ENCODE data around the gene LCE2C. TPM values are rescaled to one million over a fixed set of nuclear protein-coding genes. Genes with fewer than 3 reads are reported as not detected.
"Not testable (repeated sequence)": the region's sequence is repeated elsewhere in the genome, so short reads cannot be mapped to it uniquely, and the experiment has no call there.

The LCE2C gene, protein sequence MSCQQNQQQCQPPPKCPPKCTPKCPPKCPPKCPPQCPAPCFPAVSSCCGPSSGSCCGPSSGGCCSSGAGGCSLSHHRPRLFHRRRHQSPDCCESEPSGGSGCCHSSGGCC
- total RNA-seq (2022) (not detected in 2 replicates), Bru-seq, nascent RNA (percentile 21 among the genes with signal in this experiment), BruChase-seq, experiment 1, labeled RNA remaining after a 2-hour chase (not detected), BruChase-seq, experiment 2, labeled RNA remaining after a 6-hour chase (not detected)
- long read RNA-seq, result 0 reads

DNA sequence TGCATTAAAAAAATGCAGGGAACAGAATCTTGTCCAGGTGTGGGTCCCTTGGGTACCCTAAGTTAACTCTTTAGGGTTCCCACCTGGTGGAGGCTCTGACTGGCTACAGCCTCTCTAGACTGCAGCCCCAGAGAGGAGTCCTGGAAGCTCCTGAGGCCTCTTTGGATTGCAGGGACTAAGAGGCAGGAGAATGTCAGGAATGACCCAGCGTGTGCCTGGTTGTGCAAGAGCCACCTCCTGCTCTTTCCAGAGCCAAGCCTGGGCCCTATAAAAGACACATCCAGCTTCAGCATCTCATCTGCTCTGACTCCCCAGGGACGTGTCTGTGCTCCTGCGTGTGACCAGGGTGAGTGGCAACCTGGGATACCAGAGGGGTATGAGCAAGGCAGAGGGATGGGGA lies at the start of gene LCE2C:
Gene LCE2C, plus strand, starts transcription at position 297 of the 400 bp plus-strand sequence. CDS start 737 bp downstream, outside the sequence.
- H3K27me3 ChIP-seq (replicated peaks; ENCODE audit: control insufficient read depth, insufficient read depth, low read length); H3K4me1 Mint-ChIP-seq (ENCODE audit: low read depth, unreplicated experiment); CTCF ChIA-PET; H3K4me3 ChIP-seq (ENCODE audit: low read depth, low read length); H3K27me3 Mint-ChIP-seq (ENCODE audit: insufficient read depth, unreplicated experiment); H3K27ac Mint-ChIP-seq (ENCODE audit: unreplicated experiment); H3K4me1 ChIP-seq; H3K9me3 ChIP-seq; DNase-seq; BruUV-seq (replicated peaks); H3K9me3 Mint-ChIP-seq (ENCODE audit: unreplicated experiment); H3K4me3 Mint-ChIP-seq (ENCODE audit: unreplicated experiment); H3K36me3 Mint-ChIP-seq (ENCODE audit: insufficient read depth, unreplicated experiment); intact Hi-C loops (cut with micrococcal nuclease; ENCODE audit: unreplicated experiment); H3K36me3 ChIP-seq (ENCODE audit: control insufficient read depth, insufficient read depth, low read length); POLR2A ChIA-PET: not testable (repeated sequence)

DNA sequence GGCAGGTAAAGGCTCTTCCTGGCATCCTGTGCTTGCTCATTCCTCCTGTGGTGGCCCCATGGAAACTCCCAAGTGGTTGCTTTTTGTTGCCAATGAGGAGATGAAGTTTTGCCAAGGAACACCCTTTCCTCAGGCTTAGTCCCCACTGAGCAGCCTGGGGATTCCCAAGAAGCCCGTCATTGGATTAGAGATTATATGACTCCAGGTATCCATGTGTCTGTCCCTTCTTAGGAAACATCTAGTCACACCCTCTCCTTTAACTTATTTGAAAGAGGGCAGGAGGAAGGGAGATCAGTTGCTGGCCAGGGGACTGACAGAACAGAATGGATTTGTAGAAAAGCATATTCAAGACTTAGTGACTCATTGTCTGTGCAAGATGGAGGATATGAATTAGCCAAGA lies 48.3 kb upstream of the LCE2C start:
- Histone ChIP-seq H3K4me3 (ENCODE audit: low read depth, low read length) (no peak overlapping the region), H3K9me3 (no peaks in the 10 kb centered on the region), H3K4me1 (no peaks in the 10 kb centered on the region), H3K36me3 (ENCODE audit: control insufficient read depth, insufficient read depth, low read length) (no peaks in the 10 kb centered on the region), H3K27me3 (replicated peaks; ENCODE audit: control insufficient read depth, insufficient read depth, low read length) (no peaks in the 10 kb centered on the region; the same call in none of the 2 replicates)
- Mint-ChIP-seq H3K9me3 (ENCODE audit: unreplicated experiment) (no peaks in the 10 kb centered on the region), H3K27ac (ENCODE audit: unreplicated experiment) (no peak overlapping the region), H3K36me3 (ENCODE audit: insufficient read depth, unreplicated experiment) (no peaks in the 10 kb centered on the region), H3K4me3 (ENCODE audit: unreplicated experiment) (no peak overlapping the region), H3K4me1 (ENCODE audit: low read depth, unreplicated experiment) (no peaks in the 10 kb centered on the region), H3K27me3 (ENCODE audit: insufficient read depth, unreplicated experiment) (peaks cover 18% of the 10 kb centered on the region)
- ChIA-PET POLR2A (no interaction called here), CTCF (no interaction called here)
- intact Hi-C loops (cut with micrococcal nuclease; ENCODE audit: unreplicated experiment), result no loop called here
- DNase-seq, result no peak
- BruUV-seq (replicated peaks), result no TSS peak
- no peak for TF ChIP-seq CTCF (IDR thresholded peaks at IDR 0.05; ENCODE audit: insufficient read depth in 1 of 2, low read depth in 1 of 2, low read length in 1 of 2, severe bottlenecking in 1 of 2, unreplicated experiment in 1 of 2)

- no peaks in the 10 kb centered on the region for H3K4me1 ChIP-seq
- H3K27me3 Mint-ChIP-seq (ENCODE audit: insufficient read depth, unreplicated experiment), result peaks cover 19% of the 10 kb centered on the region
- no peaks in the 10 kb centered on the region for H3K36me3 ChIP-seq (ENCODE audit: control insufficient read depth, insufficient read depth, low read length)
- TF ChIP-seq CTCF (IDR thresholded peaks at IDR 0.05; ENCODE audit: insufficient read depth in 1 of 2, low read depth in 1 of 2, low read length in 1 of 2, severe bottlenecking in 1 of 2, unreplicated experiment in 1 of 2), result no peak
- no TSS peak for BruUV-seq (replicated peaks)
- H3K36me3 Mint-ChIP-seq (ENCODE audit: insufficient read depth, unreplicated experiment), result no peaks in the 10 kb centered on the region
- no peak overlapping the region for H3K4me3 ChIP-seq (ENCODE audit: low read depth, low read length)
- H3K9me3 ChIP-seq, result no peaks in the 10 kb centered on the region
- H3K27ac Mint-ChIP-seq (ENCODE audit: unreplicated experiment), result no peak overlapping the region
- CTCF ChIA-PET, result no interaction called here
- DNase-seq, result no peak
- intact Hi-C loops (cut with micrococcal nuclease; ENCODE audit: unreplicated experiment), result no loop called here
- H3K27me3 ChIP-seq (replicated peaks; ENCODE audit: control insufficient read depth, insufficient read depth, low read length), result no peaks in the 10 kb centered on the region; the same call in 1 of the 2 replicates
- H3K4me1 Mint-ChIP-seq (ENCODE audit: low read depth, unreplicated experiment), result no peaks in the 10 kb centered on the region
- POLR2A ChIA-PET, result no interaction called here
- H3K4me3 Mint-ChIP-seq (ENCODE audit: unreplicated experiment), result no peak overlapping the region
- H3K9me3 Mint-ChIP-seq (ENCODE audit: unreplicated experiment), result no peaks in the 10 kb centered on the region
Measured at GRCh38 chr1:152630596-152630995, 44.5 kb upstream of the LCE2C start.

Data from Caco-2 (cell line).